GM19025 (cell line): ENCODE measurements around the gene TEX52.
"Not testable (repeated sequence)": the region's sequence is repeated elsewhere in the genome, so short reads cannot be mapped to it uniquely, and the experiment has no call there.

ENCODE experiments used
- ATAC-seq: cut with Tn5 transposase; IDR thresholded peaks from one replicate; pipeline ENCODE4 v1.9.1; 2021; ENCODE audit warnings: mild to moderate bottlenecking, low read depth, moderate library complexity; ENCODE audit not compliant: unreplicated experiment

TEX52 gene

DNA sequence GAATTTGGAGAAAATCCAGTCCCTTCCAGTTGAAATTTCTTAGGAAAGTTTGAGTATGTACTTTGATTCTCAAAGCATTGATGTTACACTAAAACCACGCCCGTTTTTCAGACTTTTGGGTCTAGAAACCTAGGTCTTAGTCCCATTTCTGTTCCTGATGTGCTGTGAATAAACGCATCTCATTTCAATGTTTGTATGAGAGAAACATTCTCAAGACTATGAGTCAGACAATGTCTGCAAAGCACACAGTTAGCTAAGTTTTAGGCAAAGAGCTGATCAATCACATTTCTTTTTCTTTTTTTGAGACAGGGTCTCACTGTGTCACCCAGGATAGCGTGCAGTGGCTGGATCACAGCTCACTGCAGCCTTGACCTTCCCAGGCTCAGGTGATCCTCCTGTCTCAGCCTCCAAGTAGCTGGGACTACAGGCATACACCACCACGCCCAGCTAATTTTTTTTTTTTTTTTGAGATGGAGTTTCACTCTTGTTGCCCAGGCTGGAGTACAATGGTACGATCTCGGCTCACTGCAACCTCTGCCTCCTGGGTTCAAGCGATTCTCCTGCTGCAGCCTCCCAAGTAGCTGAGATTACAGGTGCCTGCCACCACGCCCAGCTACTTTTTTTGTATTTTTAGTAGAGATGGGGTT, 12.3 kb upstream of the TEX52 start:
- not testable (repeated sequence) for ATAC-seq

DNA sequence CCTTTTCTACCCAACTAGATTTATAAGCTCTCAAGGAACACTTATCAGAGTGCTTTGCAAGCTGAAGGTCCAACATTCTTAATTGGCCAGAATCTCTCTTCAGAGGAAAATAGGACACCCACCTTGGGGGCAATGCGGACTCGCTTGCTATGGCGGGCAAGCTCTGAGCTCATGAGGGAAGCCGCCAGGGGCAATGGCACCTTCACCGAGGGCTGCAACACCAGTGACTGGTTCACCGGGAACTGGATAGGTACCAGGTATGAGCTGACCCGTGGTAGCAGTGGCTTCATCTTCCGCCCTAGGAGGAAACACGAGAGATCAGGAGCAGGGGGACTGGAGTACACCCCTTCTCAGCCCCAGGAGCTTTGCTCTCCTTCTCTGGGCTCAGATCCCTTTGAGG, 7.4 kb upstream of the TEX52 start:
- no peak for ATAC-seq

DNA sequence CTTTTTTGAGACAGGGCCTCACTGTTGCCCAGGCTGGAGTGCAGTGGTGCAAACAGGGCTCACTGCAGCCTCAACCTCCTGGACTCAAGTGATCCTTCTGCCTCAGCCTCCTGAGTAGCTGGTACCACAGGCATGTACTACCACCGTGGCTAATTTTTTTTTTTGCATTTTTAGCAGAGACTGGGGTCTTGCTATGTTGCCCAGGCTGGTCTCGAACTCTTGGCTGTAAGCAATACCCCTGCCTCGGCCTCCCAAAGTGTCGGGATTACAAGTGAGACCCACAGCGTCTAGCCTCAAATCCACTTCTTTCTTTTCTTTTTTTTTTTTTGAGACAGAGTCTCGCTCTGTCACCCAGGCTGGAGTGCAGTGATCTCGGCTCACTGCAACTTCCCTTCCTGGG, 6.6 kb upstream of the TEX52 start:
- not testable (repeated sequence) for ATAC-seq

DNA sequence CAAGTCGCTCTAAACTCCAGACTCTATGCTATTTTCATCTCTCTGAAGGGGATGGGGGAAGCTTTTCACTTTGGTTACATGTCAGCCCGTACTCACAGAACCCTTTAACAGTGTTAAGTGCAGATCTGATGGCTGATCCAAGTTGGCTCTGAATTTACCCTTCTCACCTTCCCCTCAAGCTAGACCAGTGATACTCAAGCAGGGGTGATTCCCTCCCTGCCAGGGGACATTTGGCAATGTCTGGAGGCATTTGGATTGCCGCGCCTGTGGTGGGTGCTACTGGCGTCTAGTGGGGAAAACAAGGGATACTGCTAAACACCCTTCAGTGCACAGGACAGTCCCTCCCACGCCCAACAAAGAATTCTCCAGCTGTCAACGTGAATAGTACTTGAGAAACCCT, 6.0 kb upstream of the TEX52 start:
- ATAC-seq: no peak

DNA sequence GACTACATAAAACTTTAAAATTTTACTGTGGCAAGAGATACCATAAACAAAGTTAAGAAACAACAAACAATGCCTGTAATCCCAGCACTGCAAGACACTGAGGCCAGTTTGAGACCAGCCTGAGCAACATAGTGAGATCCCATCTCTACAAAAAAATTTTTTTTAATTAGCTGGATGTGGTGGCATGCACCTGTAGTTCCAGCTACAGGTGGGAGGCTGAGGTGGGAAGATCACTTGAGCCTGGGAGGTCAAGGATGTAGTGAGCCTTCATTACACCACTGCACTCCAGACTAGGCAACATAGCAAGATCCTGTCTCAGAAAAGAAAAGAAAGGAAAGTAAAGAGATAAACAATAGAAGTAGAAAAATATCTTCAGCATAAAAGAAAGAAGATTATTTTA, 3.3 kb upstream of the TEX52 start:
- no peak for ATAC-seq

DNA sequence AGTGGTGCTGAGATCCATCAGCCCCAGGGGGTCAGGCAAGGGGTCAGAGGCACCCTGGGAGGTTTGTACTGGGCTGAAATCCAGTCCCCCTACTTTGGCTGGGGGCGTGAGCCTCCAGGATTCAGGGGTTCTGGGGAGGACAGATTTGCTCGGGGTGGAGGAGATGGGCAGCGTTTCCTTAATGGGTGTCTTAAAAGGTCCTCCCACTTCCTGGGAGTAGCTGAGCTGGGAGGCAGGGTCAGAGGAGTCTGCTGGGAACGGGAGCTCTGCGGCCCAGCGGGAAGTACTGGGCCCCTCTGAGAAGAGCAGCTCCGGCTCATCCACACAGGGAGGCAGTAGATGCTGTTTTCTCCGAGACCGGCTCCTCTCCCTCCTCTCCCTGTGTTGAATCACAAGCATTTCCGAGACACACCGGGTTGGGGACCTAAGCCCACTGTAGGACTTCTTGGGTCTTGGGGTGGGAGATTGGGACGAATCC, 2.1 kb upstream of the TEX52 start:
- ATAC-seq: no peak

DNA sequence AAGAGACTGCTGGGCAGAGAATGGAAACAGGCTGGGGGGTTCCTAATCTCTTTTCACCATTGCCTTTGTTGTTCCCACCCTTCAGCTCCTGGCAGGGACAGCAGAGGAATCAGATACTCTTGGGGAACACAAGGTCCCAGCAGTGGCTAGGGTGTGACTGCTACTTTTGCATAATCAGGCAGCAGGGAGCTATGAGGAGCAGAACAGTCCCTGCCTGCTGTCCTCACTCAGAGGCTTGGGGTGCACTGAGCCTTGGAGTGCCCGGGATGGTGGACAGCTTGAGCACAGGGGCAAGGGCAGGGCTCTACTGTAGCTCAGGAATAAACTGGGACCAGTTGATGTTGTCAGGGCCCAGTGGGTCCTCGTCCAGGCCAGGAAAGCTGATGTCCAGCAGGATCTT, 1.5 kb upstream of the TEX52 start:
- ATAC-seq: no peak

DNA sequence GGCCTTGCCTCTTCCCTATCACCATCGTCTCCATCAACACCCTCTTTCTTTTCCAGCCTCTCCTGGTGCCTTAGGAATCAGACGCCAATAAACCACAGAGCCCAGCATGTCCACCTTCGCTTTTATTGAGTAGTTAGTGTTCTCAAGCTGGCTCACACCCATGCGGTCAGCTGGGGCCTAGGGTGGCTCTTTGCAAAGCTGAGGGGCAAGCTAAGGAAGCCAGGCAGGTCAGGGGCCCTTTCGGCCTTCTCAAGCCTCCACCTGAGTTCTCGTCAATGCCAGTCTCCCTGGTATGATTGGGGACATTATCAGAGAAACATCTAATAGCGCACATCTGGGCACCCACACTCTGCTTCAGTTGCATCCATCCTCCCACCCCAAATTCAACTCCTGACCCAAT, 737 bp upstream of the TEX52 start:
- no peak for ATAC-seq

DNA sequence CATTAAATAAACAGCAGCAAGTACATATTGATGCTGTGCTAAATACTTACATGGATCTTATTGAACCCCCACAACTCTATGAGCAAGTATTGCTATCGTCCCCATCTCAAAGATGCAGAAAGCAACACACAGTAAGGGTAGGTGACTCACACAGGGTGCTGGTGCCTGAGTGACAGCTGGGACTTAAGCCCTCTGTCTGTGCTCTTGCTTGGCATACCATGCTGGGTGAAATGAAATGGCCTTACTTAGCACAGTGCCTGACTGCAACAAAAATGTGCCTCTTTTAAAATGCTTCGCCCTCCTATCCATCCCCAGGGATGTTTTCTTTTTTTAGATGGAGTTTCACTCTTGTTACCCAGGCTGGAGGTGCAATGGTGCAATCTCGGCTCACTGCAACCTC, 788 bp downstream of the TEX52 start:
- no peak for ATAC-seq

DNA sequence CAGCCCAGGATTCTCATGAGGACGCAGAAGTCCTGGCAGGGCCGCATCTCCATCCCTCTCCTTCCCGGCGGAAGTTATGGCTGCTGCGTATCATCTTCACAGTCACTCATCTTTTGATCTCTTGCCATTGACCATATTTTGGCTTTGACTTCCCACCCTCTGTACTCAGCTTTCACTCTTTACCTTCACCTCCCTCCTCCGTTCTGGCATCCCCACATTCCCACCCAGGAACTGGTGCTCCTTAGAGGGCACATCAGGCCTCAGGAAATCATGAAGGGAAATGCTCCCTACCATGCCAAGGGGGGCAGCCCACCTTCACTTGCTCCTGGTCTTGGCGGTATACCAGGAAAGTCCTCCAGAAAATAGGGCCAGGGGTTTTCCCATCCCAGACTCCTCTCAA, 1.3 kb downstream of the TEX52 start:
- ATAC-seq: no peak

DNA sequence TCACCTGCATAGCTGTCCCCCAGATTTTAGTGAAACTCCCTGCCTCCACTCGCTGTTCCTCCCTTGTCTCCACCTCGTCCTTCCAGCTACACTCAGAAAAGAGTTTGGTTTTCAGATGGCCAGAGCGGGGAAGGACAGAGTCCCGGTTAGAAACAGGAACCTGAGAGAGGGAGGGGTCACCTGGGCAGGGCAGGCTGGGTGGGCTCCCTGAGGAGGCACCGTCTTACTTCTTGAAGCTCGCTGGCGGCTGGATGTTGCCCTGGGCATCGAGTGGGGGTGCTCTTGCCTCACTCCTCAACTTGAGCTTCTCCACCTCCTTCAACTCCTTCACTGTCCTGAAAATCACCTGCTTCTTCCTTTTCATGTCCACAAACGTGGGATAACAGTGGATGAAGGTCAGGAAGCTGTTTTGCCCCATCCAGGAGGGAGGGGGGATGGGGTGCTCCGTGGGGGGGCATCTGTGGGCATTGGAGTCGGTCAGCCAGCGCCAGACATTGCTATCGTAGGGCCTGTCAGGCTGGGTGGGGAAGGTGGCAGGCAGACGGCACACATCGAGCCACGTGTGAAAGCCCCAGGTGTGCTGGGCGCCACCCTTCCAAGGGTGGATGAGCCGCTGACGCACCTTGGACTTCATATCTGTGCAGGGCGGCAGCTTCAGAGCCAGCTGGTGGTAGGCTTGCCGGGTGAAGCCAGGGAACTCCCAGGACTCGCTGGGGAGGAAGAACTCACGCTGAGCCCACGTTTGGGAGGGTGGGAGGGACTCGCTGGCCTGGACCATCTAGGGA, 2.0 kb downstream of the TEX52 start:
- no peak for ATAC-seq

DNA sequence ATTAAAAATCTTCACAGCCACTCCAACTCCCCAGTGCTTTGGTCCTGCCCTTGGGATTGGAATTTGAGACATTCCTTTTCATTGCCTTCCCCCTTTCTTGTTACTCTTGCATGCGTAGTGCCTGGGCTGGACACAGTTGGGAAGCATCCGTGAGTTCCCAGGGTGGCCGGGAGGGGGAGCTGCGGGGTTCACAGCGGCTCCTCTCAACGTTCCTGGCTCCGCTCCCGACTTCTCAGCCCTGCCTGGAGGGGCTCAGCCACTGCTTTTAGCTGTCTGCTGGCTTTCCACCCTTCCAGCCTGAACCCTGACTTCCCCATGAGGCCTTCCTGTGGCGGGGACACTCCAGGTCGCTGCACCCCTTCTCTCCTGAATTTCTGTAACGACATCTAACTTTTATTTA, 3.2 kb downstream of the TEX52 start:
- no peak for ATAC-seq

DNA sequence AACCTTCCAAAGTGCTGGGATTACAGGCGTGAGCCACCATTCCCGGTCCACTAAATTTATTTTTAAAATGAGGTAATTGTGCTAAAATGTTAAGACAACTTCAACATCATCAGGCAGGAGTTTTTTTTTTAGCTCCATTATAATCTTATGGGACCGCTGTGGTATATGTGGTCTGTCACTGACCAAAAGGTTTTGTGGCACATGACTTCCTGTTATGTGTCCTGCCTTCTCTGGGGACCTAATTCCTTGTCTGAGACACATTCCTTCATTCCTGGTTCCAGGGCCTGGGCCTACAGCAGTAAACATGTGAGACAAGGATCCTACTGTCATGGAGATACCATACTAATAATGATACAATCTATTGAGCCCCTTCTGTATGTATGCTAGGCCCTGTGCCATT, 4.9 kb downstream of the TEX52 start:
- no peak for ATAC-seq

DNA sequence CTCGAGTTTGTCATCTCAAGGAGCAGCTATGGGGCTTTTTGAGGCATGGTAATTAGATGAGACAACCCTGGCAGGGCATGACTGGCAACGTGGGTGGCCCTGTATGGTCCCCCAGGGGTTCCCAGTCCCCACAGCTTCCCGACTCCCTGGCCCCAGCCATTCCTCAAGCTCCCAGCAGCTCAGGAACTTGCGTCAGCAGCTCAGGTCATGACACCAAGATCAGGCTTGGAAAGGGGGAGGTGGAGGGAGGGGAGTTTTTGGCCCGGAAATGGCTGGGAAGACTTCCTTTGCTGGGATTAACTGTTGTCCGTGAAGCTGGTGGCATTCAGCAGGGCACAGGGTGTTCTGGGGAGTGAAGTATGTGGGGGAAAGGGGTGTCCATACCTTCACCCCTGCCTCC, 11.6 kb downstream of the TEX52 start:
- ATAC-seq: no peak

DNA sequence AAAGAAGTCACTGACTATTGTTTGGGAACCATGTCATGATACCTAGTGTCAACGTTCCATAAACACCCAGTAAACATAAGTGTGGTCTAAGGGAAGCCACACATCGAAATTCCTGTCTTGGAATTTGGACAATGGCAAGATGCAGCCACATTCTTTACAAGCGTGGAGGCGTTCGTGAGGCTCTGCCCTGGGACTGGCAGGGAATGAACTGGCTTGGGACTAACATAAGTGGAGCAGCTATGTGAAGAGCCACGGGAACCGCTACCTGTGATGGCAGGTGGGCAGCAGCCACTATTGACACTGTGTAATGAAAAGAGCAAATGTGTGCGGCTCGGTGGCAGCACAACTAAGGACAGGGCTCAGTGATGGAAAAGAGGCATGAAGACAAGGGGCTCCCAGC, 12.1 kb downstream of the TEX52 start:
- ATAC-seq: no peak

DNA sequence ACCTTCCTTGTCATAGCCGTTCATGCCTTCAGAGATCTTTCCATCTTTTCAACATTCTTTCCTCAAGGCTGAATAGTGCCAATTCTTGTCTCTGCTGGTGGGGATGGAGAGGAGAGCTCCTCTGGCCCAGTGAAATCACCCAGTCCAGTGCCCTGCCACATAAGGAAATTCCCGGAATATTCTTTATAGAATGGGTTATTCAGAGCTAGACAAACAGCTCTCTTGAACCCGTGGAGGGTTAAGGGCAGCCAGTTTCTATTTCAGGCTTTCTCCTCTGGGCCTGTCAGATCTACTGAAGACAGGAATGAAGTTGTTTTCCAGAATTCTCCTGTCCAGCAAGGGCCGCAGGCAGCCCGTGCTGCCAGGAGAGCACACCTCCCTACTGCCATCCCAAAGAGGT, 13.9 kb downstream of the TEX52 start:
- ATAC-seq: no peak

DNA sequence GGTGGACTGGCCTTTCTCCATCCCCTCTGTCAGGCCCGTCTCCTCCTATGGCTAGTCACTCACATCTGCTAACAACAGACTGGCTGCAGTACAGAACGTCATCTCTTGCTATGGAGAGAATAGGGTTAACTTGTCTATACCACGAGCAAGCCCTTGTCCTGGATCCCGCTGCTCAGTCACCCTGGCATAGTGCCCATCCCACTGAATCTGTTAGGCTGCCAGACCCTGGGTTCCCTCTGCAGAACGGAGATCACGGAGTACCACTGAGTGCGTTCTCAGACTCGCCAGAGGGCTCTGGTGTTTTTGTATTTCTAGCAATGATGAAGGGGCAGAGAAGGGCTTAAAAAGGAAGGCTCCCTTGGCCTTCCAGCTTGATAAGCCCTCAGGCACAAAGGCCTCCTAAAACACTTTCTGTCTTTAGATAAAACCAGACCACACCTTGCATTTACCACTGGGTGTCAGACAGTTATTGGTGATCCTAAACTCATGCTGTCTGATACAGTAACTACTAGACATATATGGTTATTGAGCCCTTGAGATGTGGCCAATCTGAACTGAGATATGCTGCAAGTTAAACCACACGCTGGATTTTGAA, 15.7 kb downstream of the TEX52 start:
- no peak for ATAC-seq

DNA sequence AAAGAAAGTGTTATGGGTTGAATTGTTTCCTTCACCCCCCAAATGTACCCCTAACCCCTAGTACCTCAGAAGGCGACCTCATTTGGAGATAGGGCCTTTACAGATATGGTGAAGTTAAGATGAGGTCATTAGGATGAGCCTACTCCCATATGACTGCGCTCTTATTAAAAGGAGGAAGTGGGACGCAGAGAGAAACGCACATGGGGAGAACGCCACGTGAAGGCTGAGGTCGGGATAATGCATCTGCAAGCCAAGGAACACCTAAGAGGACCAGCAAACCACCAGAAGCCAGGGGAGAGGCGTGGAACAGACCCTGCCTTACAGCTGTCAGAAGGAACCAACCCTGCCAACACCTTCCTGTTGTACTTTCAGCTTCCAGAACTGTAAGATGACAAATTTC, 20.3 kb downstream of the TEX52 start:
- no peak for ATAC-seq

DNA sequence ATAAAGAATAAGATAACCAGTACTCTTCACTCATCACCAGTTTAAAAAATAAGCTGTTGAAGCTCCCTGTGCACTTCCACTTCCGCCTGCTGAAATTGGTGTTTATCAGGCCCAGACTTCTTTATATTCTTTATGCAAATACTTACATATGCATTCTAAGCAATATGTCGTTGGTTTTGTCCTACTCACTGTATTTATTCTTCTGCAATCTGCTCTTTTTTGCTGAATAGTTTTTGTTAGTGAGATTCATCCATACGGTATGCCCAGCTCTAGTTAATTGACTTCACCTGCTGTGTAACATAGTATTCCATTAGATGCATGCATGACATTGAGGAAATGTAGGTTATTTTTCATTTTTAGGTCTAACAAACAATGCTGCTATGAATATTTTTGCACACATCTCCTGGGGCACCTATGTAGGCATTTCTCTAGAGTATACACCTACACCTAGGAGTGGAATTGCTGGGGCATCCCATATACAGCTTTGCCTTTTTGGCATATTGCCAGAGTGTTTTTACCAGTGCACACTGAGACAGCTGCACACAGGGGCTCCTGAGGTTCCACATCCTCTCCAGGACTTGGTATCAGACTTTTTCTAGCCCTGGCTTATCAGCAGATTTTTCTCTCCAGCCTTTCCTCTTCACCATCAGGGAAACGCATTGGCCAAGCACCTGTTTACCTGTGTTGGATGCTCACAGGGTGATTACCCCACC, 21.0 kb downstream of the TEX52 start:
- ATAC-seq: no peak

DNA sequence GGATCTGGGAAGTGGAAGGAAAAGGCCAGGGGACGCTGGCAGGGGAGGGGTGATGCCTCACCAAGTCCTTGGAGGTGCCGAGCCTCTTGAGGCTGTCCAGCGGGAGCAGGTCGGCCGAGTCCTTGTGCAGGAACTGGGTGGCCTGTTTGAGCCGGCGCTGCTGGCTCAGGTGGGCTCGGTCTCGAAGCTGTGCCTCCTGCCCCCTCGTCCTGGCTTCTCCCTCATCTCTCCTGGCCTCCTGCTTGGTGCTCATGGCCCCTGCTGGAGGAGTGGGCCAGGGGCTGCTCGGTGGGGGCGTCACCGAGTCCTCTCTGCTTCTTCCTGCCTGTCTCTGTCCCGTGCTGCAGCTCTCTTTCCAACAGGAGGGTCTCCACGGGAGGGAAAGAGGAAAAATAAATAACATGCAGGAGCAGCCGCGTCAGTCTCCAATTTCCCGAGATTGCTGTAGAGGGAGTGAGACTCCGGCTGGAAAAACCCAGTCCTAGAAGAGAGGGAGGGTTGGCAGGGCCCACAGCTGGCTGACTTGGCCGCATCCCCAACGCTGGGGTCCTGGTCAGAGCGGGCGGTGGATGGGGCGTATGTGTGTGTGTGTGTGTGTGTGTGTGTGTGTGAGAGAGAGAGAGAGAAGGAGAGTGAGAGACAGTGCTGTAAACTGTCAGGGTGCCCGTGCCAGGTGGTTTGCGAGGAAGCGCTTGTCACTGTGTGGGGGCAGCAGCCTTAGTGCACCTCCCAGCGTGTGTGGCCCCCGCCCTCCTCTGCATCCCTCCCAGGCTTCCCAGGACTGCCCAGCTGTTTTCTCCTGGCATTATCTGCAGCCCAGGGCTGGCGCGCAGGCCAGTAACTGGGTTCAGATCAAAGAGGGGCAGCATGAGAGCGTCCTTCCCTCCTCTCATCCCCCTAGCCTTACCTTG, 22.0 kb downstream of the TEX52 start, which contains the start of gene NRIP2:
Gene NRIP2 (minus strand): TSS at position 455 of the 911 bp plus-strand sequence. CDS start 52 bp downstream, at position 403.
- ATAC-seq: no peak
